Effector memory CD8-positive, alpha-beta T cell (primary cell): ENCODE results near the gene CFAP44.
"Not testable (repeated sequence)": the region's sequence is repeated elsewhere in the genome, so short reads cannot be mapped to it uniquely, and the experiment has no call there.

Source experiments
- ATAC-seq: fragments of 150-1000 bp; cut with Tn5 transposase; replicated peaks from 2 replicates; pipeline ENCODE4 v1.10.0; 2021; ENCODE audit warnings: mild to moderate bottlenecking, moderate library complexity
- DNase-seq, 3 experiments: peaks; one replicate each; pipeline ENCODE4 v3.0.0; 2021
- H3K27ac Mint-ChIP-seq, 2 donors: one replicate each; pipeline ENCODE4 v1.8.0; 2022; ENCODE audit warnings: mild to moderate bottlenecking in 2 of 2, mixed read lengths in 2 of 2, moderate library complexity in 2 of 2
- H3K27me3 Mint-ChIP-seq, 2 donors: one replicate each; pipeline ENCODE4 v1.8.0; 2022; ENCODE audit warnings: mixed read lengths in 2 of 2
- H3K36me3 Mint-ChIP-seq: one replicate; pipeline ENCODE4 v1.8.0; 2022; ENCODE audit warnings: mild to moderate bottlenecking, moderate library complexity, mixed read lengths; ENCODE audit not compliant: insufficient read depth
- H3K4me1 Mint-ChIP-seq, 2 donors: one replicate each; pipeline ENCODE4 v1.8.0; 2022; ENCODE audit warnings: low read depth in 2 of 2, mixed read lengths in 2 of 2
- H3K4me3 Mint-ChIP-seq, 2 donors: one replicate each; pipeline ENCODE4 v1.8.0; 2022; ENCODE audit warnings: mild to moderate bottlenecking in 2 of 2, mixed read lengths in 2 of 2, moderate library complexity in 2 of 2
- H3K9me3 Mint-ChIP-seq, 2 donors: one replicate each; pipeline ENCODE4 v1.8.0; 2022; ENCODE audit warnings: mixed read lengths in 2 of 2
- total RNA-seq, 9 experiments: gene quantifications; one replicate each; lab custom pipeline; 2026; lab: John Stamatoyannopoulos, UW

Gene CFAP44
- 4.6 to 47.0 (median 17.5) reads per million in 9 experiments for total RNA-seq

- ATAC-seq = peak; percentile 77
- no peaks in the 10 kb centered on the region for H3K27me3 Mint-ChIP-seq
- peak within 1 kb of the TSS; percentile 34 to 48 for H3K4me3 Mint-ChIP-seq
- H3K36me3 Mint-ChIP-seq = no peaks in the 10 kb centered on the region
- DNase-seq = peak; percentile 12 to 37 (median 37)
- H3K9me3 Mint-ChIP-seq = no peaks in the 10 kb centered on the region
- no peaks in the 10 kb centered on the region for H3K4me1 Mint-ChIP-seq
- H3K27ac Mint-ChIP-seq = no peak within 1 kb of the TSS
Observed at GRCh38 chr3:113441051-113441770, at the start of gene CFAP44. Gene CFAP44 (minus strand): TSS chr3:113441493. CDS start chr3:113433664, 7,829 bp downstream.

GRCh38 chr3:113485161-113485609, 43.9 kb upstream of the CFAP44 start:
- DNase-seq (peak; percentile 35 to 45 (median 44)), ATAC-seq (peak; percentile 82)
- no peaks in the 10 kb centered on the region for H3K36me3 Mint-ChIP-seq
- H3K4me1 Mint-ChIP-seq = peaks cover 15 to 25% of the 10 kb centered on the region in 2 donors
- H3K27me3 Mint-ChIP-seq = no peaks in the 10 kb centered on the region
- H3K9me3 Mint-ChIP-seq = no peaks in the 10 kb centered on the region
- peak overlapping the region; percentile 86 to 87 for H3K27ac Mint-ChIP-seq
- peak overlapping the region; percentile 68 to 69 for H3K4me3 Mint-ChIP-seq

- ATAC-seq (no peak), DNase-seq (no peak)
- no peak overlapping the region for H3K27ac Mint-ChIP-seq
- no peak overlapping the region for H3K4me3 Mint-ChIP-seq
- H3K36me3 Mint-ChIP-seq = peaks cover 12% of the 10 kb centered on the region
- H3K9me3 Mint-ChIP-seq = peaks cover 0 to 2% of the 10 kb centered on the region in 2 donors
- H3K4me1 Mint-ChIP-seq = peaks cover 0 to 4% of the 10 kb centered on the region in 2 donors
- no peaks in the 10 kb centered on the region for H3K27me3 Mint-ChIP-seq
Observed at GRCh38 chr3:113468539-113468938, 27.2 kb upstream of the CFAP44 start.

- Mint-ChIP-seq H3K36me3 (peaks cover 7% of the 10 kb centered on the region), H3K27ac (no peak overlapping the region), H3K27me3 (no peaks in the 10 kb centered on the region), H3K4me1 (peaks cover 0 to 2% of the 10 kb centered on the region in 2 donors), H3K4me3 (no peak overlapping the region), H3K9me3 (no peaks in the 10 kb centered on the region)
- no peak for DNase-seq
- no peak for ATAC-seq
Observed at GRCh38 chr3:113461488-113461887, 20.2 kb upstream of the CFAP44 start.

- not testable (repeated sequence) for H3K27ac Mint-ChIP-seq, H3K27me3 Mint-ChIP-seq, DNase-seq, ATAC-seq, H3K4me3 Mint-ChIP-seq, H3K4me1 Mint-ChIP-seq, H3K36me3 Mint-ChIP-seq, H3K9me3 Mint-ChIP-seq
Observed at GRCh38 chr3:113458554-113458953, 17.3 kb upstream of the CFAP44 start.

- no peak overlapping the region for H3K4me3 Mint-ChIP-seq
- peaks cover 13% of the 10 kb centered on the region for H3K36me3 Mint-ChIP-seq
- no peak overlapping the region for H3K27ac Mint-ChIP-seq
- no peaks in the 10 kb centered on the region for H3K9me3 Mint-ChIP-seq
- H3K27me3 Mint-ChIP-seq = no peaks in the 10 kb centered on the region
- no peak for DNase-seq
- H3K4me1 Mint-ChIP-seq = peaks cover 0 to 2% of the 10 kb centered on the region in 2 donors
- no peak for ATAC-seq
Observed at GRCh38 chr3:113455446-113455845, 14.2 kb upstream of the CFAP44 start.

- no peak overlapping the region for H3K4me3 Mint-ChIP-seq
Observed at GRCh38 chr3:113454630-113455029, 13.3 kb upstream of the CFAP44 start.

GRCh38 chr3:113454057-113454456, 12.8 kb upstream of the CFAP44 start:
- no peak for DNase-seq
- peaks cover 0 to 2% of the 10 kb centered on the region in 2 donors for H3K4me1 Mint-ChIP-seq

More at GRCh38 chr3:113454630-113455029, 13.3 kb upstream of the CFAP44 start:
- H3K4me1 Mint-ChIP-seq = peaks cover 0 to 2% of the 10 kb centered on the region in 2 donors
- H3K27me3 Mint-ChIP-seq = no peaks in the 10 kb centered on the region
- peaks cover 17% of the 10 kb centered on the region for H3K36me3 Mint-ChIP-seq
- H3K27ac Mint-ChIP-seq = no peak overlapping the region
- ATAC-seq (no peak), DNase-seq (no peak)
- no peaks in the 10 kb centered on the region for H3K9me3 Mint-ChIP-seq

GRCh38 chr3:113450911-113451310, 9.6 kb upstream of the CFAP44 start:
- H3K36me3 Mint-ChIP-seq = peaks cover 10% of the 10 kb centered on the region
- H3K9me3 Mint-ChIP-seq = no peaks in the 10 kb centered on the region
- DNase-seq = no peak
- no peaks in the 10 kb centered on the region for H3K27me3 Mint-ChIP-seq
- no peak overlapping the region for H3K4me3 Mint-ChIP-seq
- H3K27ac Mint-ChIP-seq = no peak overlapping the region
- no peak for ATAC-seq
- H3K4me1 Mint-ChIP-seq = no peaks in the 10 kb centered on the region

More at GRCh38 chr3:113454057-113454456, 12.8 kb upstream of the CFAP44 start:
- Mint-ChIP-seq H3K4me3 (no peak overlapping the region), H3K9me3 (no peaks in the 10 kb centered on the region), H3K27ac (no peak overlapping the region), H3K27me3 (no peaks in the 10 kb centered on the region), H3K36me3 (peaks cover 17% of the 10 kb centered on the region)
- ATAC-seq = no peak

GRCh38 chr3:113439606-113440005, 1.7 kb downstream of the CFAP44 start:
- Mint-ChIP-seq H3K27me3 (no peaks in the 10 kb centered on the region), H3K9me3 (no peaks in the 10 kb centered on the region), H3K4me3 (no peak overlapping the region), H3K36me3 (no peaks in the 10 kb centered on the region), H3K4me1 (no peaks in the 10 kb centered on the region), H3K27ac (no peak overlapping the region)
- DNase-seq (no peak), ATAC-seq (no peak)

GRCh38 chr3:113438224-113438623, 3.1 kb downstream of the CFAP44 start:
- Mint-ChIP-seq H3K27me3 (no peaks in the 10 kb centered on the region), H3K36me3 (no peaks in the 10 kb centered on the region), H3K4me1 (no peaks in the 10 kb centered on the region), H3K4me3 (no peak overlapping the region), H3K9me3 (no peaks in the 10 kb centered on the region), H3K27ac (no peak overlapping the region)
- DNase-seq = no peak
- ATAC-seq = no peak

- no peaks in the 10 kb centered on the region for H3K36me3 Mint-ChIP-seq
- ATAC-seq = no peak
- H3K27ac Mint-ChIP-seq = no peak overlapping the region
- DNase-seq = no peak
- H3K27me3 Mint-ChIP-seq = no peaks in the 10 kb centered on the region
- H3K9me3 Mint-ChIP-seq = no peaks in the 10 kb centered on the region
- H3K4me1 Mint-ChIP-seq = no peaks in the 10 kb centered on the region
- no peak overlapping the region for H3K4me3 Mint-ChIP-seq
Observed at GRCh38 chr3:113437411-113437810, 3.9 kb downstream of the CFAP44 start.

GRCh38 chr3:113436809-113437208, 4.5 kb downstream of the CFAP44 start:
- Mint-ChIP-seq H3K27ac (no peak overlapping the region), H3K4me1 (no peaks in the 10 kb centered on the region), H3K27me3 (no peaks in the 10 kb centered on the region), H3K9me3 (no peaks in the 10 kb centered on the region), H3K4me3 (no peak overlapping the region), H3K36me3 (no peaks in the 10 kb centered on the region)
- ATAC-seq = no peak
- DNase-seq = no peak

GRCh38 chr3:113431811-113432210, 9.5 kb downstream of the CFAP44 start:
- H3K4me3 Mint-ChIP-seq = no peak overlapping the region
- peaks cover 0 to under 1% of the 10 kb centered on the region in 2 donors for H3K9me3 Mint-ChIP-seq
- DNase-seq (no peak), ATAC-seq (no peak)
- H3K27me3 Mint-ChIP-seq = no peaks in the 10 kb centered on the region
- no peaks in the 10 kb centered on the region for H3K36me3 Mint-ChIP-seq
- H3K27ac Mint-ChIP-seq = no peak overlapping the region
- H3K4me1 Mint-ChIP-seq = no peaks in the 10 kb centered on the region
